ENCODE measurements around the gene CASP4.
A peak's percentile ranks its signal among the peaks of the same experiment; 100 is the strongest.
"Not testable (repeated sequence)": the region's sequence is repeated elsewhere in the genome, so short reads cannot be mapped to it uniquely, and the experiment has no call there.

CASP4 gene

GRCh38 chr11:104946907-104947306 is 21.5 kb downstream of the CASP4 start:
- DNase-seq = peak; percentile 35

- no peak for DNase-seq
Measured at GRCh38 chr11:104944076-104944475, 24.3 kb downstream of the CASP4 start.

- DNase-seq = no peak
Measured at GRCh38 chr11:104943561-104943960, 24.8 kb downstream of the CASP4 start.

GRCh38 chr11:104934594-104934993 is 33.8 kb downstream of the CASP4 start:
- no peak for DNase-seq

GRCh38 chr11:104934073-104934472 is 34.3 kb downstream of the CASP4 start:
- DNase-seq = not testable (repeated sequence)

- DNase-seq = no peak
Measured at GRCh38 chr11:104928811-104929210, 39.6 kb downstream of the CASP4 start.

DNA sequence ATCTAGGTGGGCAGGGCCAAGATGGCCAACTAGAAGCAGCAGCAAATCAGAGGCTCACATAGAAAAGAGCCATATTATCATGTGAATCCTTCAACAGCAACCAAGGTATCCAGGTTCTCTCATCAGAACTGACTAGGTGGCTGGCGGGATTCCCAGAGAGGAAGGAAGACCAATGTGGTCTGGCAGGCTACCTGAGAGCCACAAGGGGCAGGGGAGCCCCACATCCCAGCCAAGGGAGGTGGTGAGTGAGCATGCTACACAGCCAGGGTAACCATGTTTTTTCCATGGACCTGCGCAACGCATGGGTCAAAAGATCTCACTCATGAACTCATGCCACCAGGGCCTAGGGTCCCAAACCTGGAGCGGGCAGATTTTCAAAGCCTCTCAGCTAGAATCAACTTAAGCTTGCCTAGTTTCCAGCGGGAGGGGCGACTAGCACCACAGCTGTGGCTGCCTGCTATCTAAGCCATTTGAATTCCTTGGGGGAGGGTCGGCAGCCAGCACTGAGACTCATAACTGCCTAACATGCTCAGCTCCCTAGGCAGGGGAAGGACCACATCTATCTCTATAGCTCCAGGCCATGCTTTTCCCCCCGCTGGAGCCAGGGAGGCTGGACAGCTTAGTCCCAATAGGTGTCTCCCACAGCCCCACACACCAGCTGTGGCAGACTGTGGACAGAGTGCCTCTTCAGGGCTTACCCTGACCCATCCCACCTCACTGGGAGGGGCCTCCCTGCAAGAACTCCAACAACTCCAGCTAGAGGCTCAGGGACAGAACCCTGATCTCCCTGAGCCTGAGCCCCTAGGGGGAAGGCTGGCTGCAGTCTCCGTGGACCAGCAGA is 41.4 kb downstream of the CASP4 start:
- DNase-seq = no peak

DNA sequence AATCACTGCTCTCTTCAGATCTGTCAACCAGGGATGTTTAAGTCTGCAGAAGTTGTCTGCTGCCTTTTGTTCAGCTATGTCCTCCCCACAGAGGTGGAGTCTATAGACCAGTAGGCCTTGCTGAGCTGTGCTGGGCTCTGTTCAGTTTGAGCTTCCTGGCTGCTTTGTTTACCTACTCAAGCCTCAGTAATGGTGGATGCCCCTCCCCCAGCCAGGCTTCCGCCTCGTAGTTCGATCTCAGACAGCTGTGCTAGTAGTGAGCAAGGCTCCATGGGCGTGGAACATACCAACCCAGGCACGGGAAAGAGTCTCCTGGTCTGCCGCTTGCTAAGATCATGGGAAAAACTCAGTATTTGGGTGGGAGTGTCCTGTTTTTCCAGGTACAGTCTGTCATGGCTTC is 42.5 kb downstream of the CASP4 start:
- DNase-seq = no peak

GRCh38 chr11:104918113-104918824 is 50.1 kb downstream of the CASP4 start:
- DNase-seq = peak; percentile 44

DNA sequence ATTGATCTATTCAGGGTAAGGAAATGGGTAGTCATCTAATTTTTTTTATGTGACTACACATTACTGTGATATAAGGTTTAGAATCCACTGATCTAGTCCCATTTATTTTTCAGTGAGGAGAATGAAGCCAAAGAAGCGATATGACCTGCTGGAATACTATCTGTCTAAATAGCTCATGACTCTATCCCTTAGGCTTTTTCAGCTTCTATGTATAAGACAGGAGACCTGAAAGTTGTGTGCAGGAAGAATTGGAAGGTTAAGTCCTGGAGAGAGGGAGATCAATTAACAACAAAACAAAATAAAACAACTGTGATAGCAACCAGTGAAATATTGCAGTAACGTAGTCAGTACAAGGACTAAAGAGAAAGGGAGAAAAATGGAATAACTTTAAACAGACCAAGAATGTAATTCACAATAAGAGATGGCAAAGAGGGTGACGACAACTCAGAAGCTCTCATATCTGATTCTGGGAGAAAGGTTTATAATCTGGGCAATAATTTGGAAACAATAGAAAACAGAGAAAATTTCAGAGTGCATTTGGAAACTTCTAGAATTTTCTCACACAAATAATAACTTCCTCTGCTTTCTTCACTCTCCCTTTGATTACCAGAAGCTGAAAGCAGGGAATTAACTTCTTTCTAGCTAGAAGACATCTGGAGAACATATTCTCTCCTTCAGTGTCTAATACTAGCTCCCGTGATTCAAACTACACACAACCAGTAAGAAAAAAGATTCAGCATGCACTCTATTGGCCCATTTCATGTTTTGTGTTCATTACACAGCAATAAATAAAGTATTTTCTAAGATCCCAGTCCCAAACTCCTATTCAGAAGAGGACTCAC is 50.9 kb downstream of the CASP4 start:
- no peak for DNase-seq

DNA sequence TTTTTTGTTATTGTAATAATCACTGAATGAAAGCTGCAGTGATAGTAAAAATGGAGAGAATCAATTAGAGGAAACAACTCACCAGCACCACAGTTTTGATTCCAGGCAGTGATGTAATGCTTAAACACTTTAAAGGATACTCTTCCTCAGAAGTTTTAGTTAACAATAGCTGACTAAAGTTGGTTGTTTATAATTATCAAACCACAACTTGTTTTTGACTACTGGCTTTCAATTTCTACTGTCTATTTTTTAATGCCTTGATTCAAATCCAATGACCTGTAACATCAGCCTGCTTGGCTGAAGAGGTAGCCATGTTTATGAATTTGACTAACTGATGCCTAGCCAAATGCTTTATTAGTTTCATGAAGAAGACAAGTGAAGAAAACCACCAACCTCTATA is 51.9 kb downstream of the CASP4 start:
- DNase-seq = no peak

DNA sequence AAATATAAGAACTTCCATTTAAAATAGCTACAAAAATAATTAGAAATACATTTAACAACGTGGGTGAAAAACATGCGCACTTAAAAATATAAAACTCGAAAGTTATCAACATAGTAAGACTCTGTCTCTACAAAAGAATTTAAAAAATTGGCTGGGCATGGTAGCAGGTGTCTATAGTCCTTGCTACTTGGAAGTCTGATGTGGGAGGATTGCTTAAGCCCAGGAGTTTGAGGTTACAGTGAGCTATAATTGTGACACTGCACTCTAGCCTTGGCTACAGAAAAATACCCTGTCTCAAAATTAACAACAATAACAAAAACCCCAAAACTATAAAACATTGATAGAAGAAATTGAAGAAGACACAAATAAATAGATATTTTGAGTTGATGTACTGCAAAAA is 56.3 kb downstream of the CASP4 start:
- no peak for DNase-seq

GRCh38 chr11:104908186-104908531 is 60.2 kb downstream of the CASP4 start:
- DNase-seq = no peak

DNA sequence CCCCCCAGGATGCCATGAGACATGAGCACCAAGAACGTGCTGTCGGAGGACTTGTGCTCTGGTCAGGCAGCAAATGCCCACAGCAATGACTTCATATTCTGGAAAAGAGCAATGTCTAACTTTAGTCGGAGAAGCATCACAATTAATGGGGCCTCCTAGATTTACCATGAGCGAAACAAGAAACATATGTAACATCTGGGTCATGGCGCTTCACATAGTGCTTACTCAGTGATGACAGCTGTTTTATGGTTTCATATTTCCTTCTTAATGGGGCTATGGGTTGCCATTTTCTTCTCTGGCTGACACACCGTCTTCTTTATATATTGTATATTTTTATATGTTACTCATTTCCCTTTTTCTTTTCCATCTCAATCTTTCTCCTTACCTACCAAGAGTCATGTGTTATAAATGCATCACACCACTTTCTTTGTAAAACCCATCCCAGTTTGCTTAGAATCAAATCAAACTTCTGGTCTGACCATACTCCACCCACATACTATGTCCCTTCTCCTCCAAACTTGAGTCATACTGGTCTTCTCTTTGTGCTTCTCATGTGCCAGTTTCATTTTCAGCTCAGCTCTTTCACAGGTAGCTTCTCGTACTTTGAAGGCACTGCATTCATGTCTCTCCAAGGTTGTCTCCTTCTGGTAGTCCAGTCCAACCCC is 60.7 kb downstream of the CASP4 start:
- DNase-seq = no peak

DNA sequence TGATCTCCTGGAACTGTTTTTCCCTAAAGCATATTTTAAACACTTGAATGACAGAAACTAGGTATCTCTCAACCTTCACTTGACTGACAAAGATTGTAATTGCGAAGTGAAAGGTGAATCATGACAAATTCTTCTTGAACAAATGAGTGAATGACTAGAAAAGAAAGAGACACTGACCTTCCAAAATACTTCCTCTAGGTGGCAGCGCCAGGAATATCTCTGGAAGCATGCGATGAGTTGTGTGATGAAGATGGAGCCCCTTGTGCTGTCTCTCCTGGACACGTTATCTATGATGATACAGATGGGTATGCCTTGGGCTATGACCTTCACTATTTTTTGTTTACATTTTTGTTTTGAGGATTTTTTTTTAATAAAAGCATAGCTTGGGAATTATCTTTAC is 63.1 kb downstream of the CASP4 start:
- no peak for DNase-seq

DNA sequence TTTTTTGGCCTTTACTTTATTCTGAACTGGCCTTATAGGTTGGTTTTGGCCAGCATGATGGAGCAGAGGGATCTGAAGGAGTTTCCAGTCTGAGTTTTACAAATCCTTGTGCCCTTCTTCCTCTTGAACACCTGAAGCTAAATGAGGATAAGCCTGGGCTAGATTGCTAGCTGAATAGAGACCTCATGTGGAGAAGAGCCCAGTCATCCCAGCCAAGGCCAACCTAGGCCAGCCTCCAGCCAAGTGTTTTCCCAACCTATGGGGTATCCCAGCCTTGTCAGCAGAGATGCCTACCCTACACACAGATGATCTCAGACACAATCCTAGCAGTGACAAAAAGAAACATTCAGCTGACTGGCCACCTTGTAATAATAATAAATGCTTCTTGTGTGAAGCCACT is 69.1 kb downstream of the CASP4 start:
- DNase-seq = no peak

- DNase-seq = no peak
Measured at GRCh38 chr11:104898685-104899013, 69.7 kb downstream of the CASP4 start.

DNA sequence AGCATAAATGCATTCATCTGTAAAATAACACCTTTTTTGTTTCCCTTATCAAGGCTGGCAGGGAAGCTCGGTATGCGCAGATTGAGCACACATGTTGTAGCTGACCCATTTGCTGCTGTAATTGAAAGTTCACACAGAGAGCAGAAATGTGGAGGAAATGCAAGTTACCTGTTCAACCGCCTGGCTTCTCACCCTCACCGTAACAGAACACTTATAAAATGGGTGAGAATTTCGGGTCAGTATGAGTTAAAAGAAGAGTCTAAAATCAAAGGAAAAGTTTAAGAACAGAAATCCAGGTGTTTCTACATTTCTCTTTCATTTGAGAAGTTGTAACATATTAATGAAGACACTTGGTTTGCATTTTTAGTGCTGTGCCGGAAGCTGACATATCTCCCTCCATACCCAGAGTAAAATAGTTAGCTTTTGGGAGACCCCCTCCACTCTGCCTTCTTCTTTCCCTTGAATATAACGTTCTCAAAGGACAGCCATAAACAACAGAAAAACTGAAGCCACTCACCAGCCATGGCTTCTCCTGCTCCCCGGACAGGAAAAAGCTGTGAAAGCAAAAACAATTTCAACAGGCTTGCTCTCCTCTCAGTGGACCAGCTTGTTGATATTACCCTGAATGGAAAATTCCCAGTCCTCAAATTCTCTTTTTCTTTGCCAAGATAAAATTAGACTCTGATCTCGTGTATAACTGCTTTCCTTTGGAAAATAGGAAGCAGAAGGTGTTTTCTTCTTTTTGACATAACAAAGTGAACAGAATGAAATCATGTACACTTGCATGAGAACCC is 70.3 kb downstream of the CASP4 start, which contains the start of gene CASP12:
TSS of gene CASP12 (minus strand) at position 570 of the 794 bp plus-strand sequence.
- no peak for DNase-seq

GRCh38 chr11:104895634-104896033 is 72.7 kb downstream of the CASP4 start:
- no peak for DNase-seq

DNA sequence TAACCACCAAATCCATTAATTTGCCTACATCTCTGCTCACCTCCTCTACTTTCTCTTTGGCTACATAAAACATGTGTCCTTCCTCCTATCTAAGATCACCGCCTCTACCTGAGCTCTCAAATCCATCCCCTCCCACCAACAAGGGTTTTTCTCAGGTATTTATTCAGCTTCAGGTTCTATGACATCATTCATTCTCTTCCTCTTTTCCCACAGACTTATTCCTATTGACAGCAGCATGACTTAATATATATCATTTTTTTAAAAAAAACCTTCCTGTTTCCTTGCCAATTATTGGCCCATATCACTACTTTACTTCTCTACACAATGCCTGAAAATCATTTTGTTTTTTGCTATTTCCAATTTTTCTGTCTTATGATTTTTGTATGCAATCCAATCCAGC is 74.5 kb downstream of the CASP4 start:
- no peak for DNase-seq
